ENCODE data around the gene MORN4. TPM values are rescaled to one million over a fixed set of nuclear protein-coding genes. Genes with fewer than 3 reads are reported as not detected.

Gene MORN4
- total RNA-seq, 1 donor from 2014 or later, result 25.9 TPM

DNA sequence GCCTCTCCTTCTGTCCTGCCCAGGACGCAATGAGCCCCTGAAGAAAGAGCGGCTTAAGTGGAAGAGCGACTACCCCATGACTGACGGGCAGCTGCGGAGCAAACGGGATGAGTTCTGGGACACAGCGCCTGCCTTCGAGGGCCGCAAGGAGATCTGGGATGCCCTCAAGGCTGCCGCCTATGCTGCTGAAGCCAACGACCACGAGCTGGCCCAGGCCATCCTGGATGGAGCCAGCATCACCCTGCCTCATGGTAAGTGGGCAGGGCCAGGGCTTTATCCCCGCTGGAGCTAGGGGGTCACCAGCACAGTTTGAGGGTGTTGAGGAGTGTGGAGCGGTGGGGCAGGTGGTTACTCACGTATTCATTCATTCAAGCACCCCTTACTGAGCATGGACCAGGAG is 65.4 kb downstream of the MORN4 start:
- Mint-ChIP-seq H3K4me1 (no peaks in the 10 kb centered on the region), H3K9me3 (no peaks in the 10 kb centered on the region), H3K27me3 (ENCODE audit: low read depth) (no peaks in the 10 kb centered on the region), H3K4me3 (no peak overlapping the region), H3K36me3 (ENCODE audit: low read depth) (no peaks in the 10 kb centered on the region), H3K27ac (ENCODE audit: unreplicated experiment) (no peak overlapping the region)
- no peak for TF ChIP-seq CTCF (conservative IDR thresholded peaks at IDR 0.05)
- DNase-seq (ENCODE audit: low read depth, low spot score), result no peak

- H3K9me3 Mint-ChIP-seq, result no peaks in the 10 kb centered on the region
- no peak for TF ChIP-seq CTCF (conservative IDR thresholded peaks at IDR 0.05)
- no peaks in the 10 kb centered on the region for H3K27me3 Mint-ChIP-seq (ENCODE audit: low read depth)
- no peak overlapping the region for H3K27ac Mint-ChIP-seq (ENCODE audit: unreplicated experiment)
- peaks cover 4% of the 10 kb centered on the region for H3K4me1 Mint-ChIP-seq
- H3K36me3 Mint-ChIP-seq (ENCODE audit: low read depth), result no peaks in the 10 kb centered on the region
- no peak overlapping the region for H3K4me3 Mint-ChIP-seq
- no peak for DNase-seq (ENCODE audit: low read depth, low spot score)
These were observed 66.8 kb downstream of the MORN4 start for GRCh38 chr10:97566336-97566996.

GRCh38 chr10:97564776-97565175 is 68.5 kb downstream of the MORN4 start:
- TF ChIP-seq CTCF (conservative IDR thresholded peaks at IDR 0.05), result no peak
- H3K9me3 Mint-ChIP-seq, result no peaks in the 10 kb centered on the region
- no peaks in the 10 kb centered on the region for H3K27me3 Mint-ChIP-seq (ENCODE audit: low read depth)
- no peak overlapping the region for H3K4me3 Mint-ChIP-seq
- no peaks in the 10 kb centered on the region for H3K36me3 Mint-ChIP-seq (ENCODE audit: low read depth)
- DNase-seq (ENCODE audit: low read depth, low spot score), result no peak
- no peak overlapping the region for H3K27ac Mint-ChIP-seq (ENCODE audit: unreplicated experiment)
- H3K4me1 Mint-ChIP-seq, result peaks cover 8% of the 10 kb centered on the region

Other genes with a start within 250 kb of the MORN4 start
- 42.1 and 42.6 TPM in 2 replicates for gene RRP12, start 232.2 kb downstream of the MORN4 start, total RNA-seq
- 313 and 337 TPM in 2 replicates for gene PGAM1, start 207.3 kb downstream of the MORN4 start, total RNA-seq
- 40.3 and 41.8 TPM in 2 replicates for gene EXOSC1, start 187.5 kb downstream of the MORN4 start, total RNA-seq
- 58.1 and 58.2 TPM in 2 replicates for gene ZDHHC16, start 187.3 kb downstream of the MORN4 start, total RNA-seq
- gene MMS19, start 135.1 kb downstream of the MORN4 start, total RNA-seq, result 86.4 and 88.7 TPM in 2 replicates
- gene UBTD1, start 134.6 kb downstream of the MORN4 start, total RNA-seq, result 6.5 and 8.7 TPM in 2 replicates
- gene ANKRD2, start 60.7 kb downstream of the MORN4 start, total RNA-seq, result not detected in 2 replicates
- gene HOGA1, start 49.1 kb downstream of the MORN4 start, total RNA-seq, result 0.23 and 0.36 TPM in 2 replicates
- not detected in 2 replicates for gene C10orf62, start 43.8 kb downstream of the MORN4 start, total RNA-seq
- gene PI4K2A, start 7.2 kb upstream of the MORN4 start, total RNA-seq, result 19.3 and 19.4 TPM in 2 replicates
- gene AVPI1, start 53.7 kb upstream of the MORN4 start, total RNA-seq, result 2.4 and 3.3 TPM in 2 replicates
- gene MARVELD1, start 80.2 kb upstream of the MORN4 start, total RNA-seq, result 52.3 and 52.8 TPM in 2 replicates
- gene ZFYVE27, start 103.6 kb upstream of the MORN4 start, total RNA-seq, result 24.6 and 26.9 TPM in 2 replicates
- gene SFRP5, start 138.5 kb upstream of the MORN4 start, total RNA-seq, result not detected in 2 replicates
- gene GOLGA7B, start 216.3 kb upstream of the MORN4 start, total RNA-seq, result 0.30 and 0.36 TPM in 2 replicates